Germinal center (tissue), 1 donor: Measurements from ENCODE around the gene LXN.

ENCODE experiments used
- DNase-seq: peaks from one replicate; pipeline ENCODE4 v3.0.0; 2012; ENCODE audit warnings: mixed read lengths, low spot score

LXN gene

GRCh38 chr3:158668506-158668905 is 3.9 kb downstream of the LXN start:
- no peak for DNase-seq

DNA sequence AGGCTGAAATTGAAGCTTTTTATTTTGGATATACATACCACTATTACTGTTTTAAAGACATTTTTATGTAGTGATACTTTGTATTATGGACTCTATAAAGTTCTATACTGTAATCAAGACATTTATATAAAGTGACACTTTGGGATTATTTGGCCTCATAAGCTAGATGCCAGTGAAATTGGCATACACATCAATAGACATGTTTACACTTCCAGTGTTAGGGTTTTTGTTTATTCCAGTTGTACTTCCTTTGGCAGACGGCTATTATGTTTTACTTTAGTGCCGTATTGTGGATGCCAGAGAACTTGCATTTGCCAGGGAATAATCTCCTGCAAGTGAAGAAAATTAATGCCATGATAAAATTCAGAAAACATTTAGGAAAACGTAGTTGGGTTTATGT is 6.0 kb downstream of the LXN start:
- DNase-seq: no peak

DNA sequence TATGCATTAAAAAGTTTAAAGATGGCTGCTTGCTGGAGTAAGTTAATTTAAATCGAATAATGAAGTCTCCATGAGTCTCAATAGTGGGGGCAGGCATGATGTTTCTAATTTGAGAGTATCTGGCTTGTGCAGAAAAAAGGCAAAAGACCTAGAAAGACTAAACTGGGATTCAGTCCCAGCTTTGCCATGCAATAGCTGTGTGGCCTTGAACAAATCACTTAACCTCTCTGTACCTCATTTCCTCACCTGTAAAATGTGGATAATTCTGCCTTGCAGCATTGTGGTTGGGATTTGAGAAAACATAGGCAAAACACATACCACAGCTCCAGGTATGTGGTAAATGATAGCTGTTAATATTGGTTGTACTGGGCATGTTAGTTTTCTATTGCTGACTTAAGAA is 8.6 kb downstream of the LXN start:
- DNase-seq: no peak

GRCh38 chr3:158663246-158663645 is 9.2 kb downstream of the LXN start:
- DNase-seq: no peak

DNA sequence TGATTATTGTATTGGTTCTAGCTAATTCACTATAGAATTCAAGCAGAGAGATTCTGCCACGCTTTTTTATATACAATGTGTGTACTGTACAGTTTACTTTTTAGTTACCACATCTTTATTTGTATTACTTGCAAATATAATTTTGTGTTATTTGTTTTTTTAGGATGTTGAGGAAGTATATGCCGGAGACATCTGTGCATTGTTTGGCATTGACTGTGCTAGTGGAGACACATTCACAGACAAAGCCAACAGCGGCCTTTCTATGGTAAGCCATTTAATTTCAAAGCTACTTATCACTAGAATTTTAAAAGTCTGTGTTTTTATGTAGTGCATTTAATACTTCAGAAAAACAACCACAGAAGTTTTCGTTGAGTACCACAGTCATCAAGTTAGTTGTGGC is 11.7 kb downstream of the LXN start:
- DNase-seq: no peak

DNA sequence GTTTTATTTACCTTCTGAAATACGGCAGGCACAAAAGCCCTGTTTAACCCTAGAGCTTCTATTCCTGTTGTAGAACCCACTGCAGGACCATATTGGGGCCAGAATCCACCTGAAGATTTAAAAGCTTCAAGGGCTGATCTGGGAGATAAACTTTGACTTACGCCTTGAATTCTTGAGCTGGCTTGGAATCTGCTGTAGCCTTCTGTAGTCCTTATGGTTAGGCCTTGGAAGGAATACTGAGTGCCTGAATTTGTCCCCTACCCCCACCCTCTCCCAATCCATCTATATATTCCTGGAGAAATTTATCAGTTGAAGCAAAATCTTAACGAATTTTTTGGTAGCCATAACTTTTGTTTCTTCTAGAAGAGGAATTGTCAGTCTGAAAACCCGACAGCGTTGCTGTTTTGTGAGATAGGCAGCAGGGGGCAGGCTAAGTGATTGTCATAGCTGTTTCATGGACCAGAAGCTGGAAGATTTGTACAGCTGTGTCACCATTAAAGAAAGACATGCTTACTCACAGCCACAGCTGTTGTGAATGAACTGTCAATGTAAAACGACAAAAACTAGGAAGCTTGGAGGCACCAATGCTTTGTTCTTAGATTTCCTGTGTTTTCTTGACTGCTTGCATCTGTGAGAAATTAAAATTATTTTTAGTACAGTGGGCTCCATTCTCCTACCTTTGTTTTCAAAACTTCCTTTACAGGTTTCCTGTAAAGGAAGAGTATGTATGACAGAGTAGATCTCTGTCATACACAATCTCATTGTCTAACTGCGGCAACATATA is 12.8 kb downstream of the LXN start:
- peak; percentile 62 for DNase-seq

DNA sequence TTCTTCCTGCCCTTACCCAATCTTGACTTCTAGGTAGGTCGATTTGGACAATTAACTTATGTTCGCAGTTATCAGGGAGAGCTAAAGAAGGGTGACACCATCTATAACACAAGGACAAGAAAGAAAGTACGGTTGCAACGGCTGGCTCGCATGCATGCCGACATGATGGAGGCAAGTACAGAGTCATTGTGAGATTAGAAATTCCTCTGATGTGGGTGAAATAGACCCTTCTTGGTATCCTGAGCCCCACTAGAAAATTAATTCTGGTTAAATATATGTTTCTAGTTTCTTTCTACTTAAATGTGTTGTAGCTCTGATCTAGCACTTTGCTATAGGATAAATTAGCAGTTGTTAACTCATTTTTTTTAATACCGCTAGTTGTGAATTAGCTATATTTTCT is 13.6 kb downstream of the LXN start:
- DNase-seq: no peak

DNA sequence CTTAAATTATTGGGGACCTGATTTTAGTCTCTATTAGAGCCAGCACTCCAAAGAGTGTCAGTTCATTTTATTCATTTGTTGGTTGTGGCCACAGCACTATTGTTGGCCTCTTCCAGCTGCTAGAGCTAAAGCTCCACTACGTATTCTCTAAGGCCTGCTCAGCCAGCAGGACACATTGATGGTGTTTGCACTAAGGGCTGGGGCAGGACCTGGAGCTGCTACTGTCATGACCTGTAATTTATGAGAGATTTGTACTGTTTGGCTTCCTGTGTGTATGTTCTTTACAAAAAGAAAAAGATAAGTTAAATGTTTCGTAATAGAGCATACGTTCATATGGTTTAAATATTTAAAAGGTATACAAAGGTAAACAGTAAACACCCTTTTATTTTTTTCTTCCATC is 20.0 kb downstream of the LXN start:
- DNase-seq: no peak

DNA sequence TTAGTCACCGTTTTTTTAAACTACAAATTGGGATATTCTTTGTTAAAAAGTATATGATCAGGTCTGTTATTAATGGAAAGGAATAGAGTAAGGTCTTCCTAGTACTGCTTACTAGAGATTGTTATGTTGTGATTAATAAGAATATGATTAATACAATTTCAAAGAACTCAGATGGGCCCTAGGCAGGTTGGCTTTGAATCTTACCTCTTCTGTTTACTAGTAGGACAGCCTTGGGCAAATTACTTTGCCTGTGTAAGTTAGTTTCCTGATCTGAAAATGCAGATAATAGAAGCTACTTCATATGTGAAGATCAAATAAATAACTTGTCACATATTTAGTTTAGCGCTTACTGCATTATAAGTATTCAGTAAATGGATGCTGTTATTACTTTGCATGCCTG is 21.3 kb downstream of the LXN start:
- no peak for DNase-seq

DNA sequence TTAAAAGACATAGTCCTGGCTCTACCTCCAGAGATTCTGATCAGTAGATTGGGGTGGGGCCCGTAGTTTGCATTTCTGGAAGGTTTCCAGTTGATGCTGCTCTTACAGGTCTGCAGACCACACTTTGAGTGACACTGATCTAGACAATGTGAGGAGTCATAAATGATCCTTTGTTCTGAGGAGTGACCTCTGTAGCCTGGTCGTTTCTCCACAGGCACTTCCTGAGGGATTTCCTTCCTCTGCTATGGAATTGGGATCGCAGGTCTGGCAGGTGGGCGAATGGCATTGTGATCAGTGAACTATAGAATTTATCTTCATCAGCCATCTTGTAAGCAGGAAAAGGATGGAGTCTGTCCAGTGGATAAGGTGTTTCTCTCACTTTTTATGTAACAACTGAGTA is 22.7 kb downstream of the LXN start:
- DNase-seq: no peak

DNA sequence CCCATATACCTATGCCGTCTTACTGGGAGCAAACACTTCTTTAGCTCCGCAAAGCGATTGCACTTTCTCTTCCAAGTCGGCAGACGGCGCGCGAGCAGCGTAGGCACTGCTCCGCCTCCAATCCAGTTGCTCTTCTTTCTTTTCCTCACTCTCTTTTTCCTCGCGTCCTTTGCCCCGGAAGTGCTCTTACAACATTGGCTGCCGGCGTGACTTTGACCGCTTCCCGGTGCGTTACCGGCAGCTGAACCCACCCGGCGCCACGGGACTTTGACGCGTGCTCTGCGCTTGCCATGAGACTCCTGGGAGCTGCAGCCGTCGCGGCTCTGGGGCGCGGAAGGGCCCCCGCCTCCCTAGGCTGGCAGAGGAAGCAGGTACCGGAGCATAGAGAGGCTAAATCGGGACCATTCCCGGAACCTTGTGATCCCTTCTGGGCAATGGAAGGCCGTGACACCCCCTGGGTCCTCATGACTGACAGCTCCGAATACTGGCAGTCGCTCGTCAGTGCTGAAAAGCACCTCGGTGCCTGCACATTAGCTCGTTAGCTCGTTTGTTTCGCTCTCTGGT is 28.0 kb downstream of the LXN start, which contains the start of gene GFM1:
TSS of gene GFM1 (plus strand) at position 183 of the 564 bp plus-strand sequence. CDS start at position 291, 108 bp downstream.
- DNase-seq: peak; percentile 82

- no peak for DNase-seq
Observed at GRCh38 chr3:158642474-158643210, 29.8 kb downstream of the LXN start.

DNA sequence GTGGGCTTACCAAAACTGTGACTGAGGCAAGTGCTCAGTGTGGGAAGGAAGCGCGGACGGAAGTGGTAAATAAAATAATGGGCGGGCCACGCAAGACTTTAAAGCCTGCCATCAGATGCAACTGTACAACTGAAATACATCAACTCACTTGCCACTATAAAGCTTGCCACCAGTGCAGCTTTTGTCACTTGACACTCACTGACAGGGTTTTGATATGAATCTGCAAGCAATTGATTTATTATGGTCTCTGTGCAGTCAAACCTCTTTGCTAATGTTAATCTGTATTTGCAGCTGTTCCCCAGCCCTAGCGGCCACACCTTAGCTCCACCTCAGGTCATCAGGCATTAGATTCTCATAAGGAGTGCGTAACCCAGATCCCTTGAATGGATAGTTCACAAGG is 30.4 kb downstream of the LXN start:
- no peak for DNase-seq

- no peak for DNase-seq
Observed at GRCh38 chr3:158640646-158641045, 31.8 kb downstream of the LXN start.

- DNase-seq: no peak
Observed at GRCh38 chr3:158631981-158632380, 40.5 kb downstream of the LXN start.

- DNase-seq: no peak
Observed at GRCh38 chr3:158625881-158626280, 46.6 kb downstream of the LXN start.

- no peak for DNase-seq
Observed at GRCh38 chr3:158617982-158618875, 54.2 kb downstream of the LXN start.
